CD4-positive, alpha-beta T cell treated with Interleukin-2 at 100 ng/mL for 4 hours (primary cell): ENCODE measurements around the gene GDF9.

Experiments used
- DNase-seq: peaks from one replicate; pipeline ENCODE4 v3.0.0-alpha.2; 2020; ENCODE audit warnings: low spot score

GDF9 gene

GRCh38 chr5:132838516-132839282 is 27.6 kb downstream of the GDF9 start:
- no peak for DNase-seq

DNA sequence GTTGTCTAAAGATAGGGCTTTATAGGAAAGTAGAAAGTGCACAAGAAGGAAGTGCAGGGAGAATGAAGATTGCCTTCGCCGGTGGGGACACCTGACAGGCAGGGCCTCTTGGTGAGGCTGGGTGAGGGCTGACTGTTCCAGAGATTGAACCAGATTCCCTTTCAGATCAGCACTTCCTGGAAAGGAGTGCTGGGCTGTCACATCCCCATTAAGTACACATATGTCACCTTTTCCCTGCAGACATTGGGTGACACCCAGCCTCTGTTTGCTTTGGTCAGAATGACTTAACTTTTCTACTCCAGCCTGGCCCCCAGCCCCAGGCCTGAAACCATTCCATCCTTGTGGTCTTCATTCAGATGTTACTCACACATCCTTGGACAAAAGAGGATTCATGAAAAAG is 28.4 kb downstream of the GDF9 start:
- DNase-seq = no peak

- DNase-seq = no peak
Measured at GRCh38 chr5:132836852-132837251, 29.4 kb downstream of the GDF9 start.

DNA sequence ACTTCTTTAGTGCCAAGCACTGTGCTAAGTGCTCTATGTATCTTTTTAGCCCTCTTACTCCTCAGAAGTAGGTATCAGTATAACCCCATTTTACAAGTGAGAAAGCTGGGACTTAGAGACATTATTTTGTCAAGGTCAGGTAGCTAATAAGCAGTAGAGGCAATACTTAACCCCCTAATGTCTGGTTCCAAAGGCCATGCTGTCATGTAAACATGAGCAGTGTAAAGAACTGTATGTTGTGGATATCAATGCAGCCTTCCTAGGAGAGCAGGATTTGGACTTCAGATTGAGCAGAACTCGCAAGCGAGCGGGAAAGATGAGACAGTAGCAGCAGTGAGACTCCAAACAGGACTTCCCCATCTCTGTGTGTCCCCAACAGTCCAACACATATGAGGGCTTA is 32.2 kb downstream of the GDF9 start:
- DNase-seq = no peak

DNA sequence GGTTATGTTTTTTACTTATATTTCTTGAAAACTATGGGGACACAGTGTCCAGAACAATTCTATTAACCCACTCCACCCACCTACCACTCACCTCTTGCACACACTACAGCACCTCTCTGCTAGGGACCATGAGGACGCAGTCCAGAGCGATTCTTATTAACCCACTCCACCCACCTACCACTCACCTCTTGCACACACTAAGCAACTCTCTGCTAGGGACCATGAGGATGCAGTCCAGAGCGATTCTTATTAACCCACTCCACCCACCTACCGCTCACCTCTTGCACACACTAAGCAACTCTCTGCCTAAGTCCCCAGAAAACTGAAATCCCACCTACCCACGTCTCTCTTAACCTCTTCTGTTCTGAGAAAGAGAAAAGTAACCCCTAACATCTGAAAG is 33.7 kb downstream of the GDF9 start:
- DNase-seq = no peak

DNA sequence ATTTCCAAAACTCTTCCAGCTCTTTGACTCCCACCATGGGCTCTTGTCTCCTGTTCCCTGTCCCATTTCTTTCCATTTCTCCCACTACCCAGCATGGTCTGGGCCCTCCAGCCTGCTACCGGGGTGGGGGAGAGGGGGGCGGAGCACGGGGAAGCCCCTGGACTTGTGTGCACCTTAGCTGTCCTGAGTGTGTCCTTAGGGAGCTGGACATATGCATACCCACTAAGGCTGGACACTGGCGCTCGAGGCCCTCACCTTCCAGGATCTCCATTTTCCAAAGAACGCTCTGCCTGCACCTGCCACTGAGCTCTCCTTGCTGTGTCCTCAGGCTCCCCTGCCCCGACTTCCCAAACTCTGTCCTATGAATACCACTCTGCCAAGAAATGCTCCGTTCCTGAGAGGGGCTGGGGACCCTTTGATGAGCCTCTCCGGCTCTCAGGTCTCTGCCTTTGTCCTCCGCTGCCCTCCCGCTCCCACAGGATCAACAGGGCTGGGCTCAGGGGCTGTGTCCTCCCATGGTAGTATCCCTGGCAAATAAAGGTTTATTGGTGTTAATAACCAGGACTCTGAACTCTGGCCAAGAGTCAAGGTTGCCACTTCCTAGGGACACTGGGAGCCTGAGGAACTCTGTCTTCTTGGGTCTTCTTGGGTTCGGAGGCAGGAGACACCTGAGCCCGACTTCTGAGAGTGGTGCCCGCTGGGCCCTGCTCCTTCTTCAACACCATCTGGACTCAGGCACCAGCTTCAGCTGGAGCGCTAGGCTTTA is 35.0 kb downstream of the GDF9 start:
- DNase-seq = no peak

DNA sequence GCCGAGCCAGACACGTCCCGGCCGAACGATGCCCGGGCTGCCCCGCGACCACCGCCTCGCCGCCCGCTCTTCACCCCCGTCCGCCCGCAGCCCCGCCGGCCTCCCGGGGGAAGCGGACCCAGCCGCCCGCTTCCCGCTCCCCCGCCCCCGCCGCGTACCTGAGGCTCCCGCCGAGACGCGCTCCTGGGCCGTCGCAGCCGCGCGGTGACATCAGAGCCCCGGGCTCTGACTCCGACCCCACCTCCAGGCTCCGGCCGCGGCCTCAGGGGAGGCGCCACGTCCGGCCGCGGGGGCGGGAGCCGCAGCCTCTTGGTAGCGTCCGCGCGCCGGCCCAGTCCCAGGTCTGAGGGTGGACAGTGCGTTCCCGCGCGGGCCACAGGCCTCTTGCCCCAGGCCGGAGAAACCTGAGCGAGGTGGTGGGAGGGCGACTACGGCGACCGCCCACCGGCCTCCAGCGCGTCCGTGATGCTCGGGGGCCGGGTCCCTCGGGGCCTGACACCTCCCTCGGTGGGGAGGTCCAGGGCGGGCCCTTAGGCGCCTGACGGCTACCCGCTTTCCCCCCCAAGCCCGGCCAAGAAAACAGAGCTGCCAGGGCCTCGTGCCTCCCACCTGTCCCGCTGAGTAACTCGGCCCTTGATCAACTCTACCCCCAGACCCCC is 35.7 kb downstream of the GDF9 start, which contains the start of gene SHROOM1:
TSS of gene SHROOM1 (minus strand) at position 212 of the 659 bp plus-strand sequence. CDS start 4,507 bp downstream, outside the sequence.
- no peak for DNase-seq

DNA sequence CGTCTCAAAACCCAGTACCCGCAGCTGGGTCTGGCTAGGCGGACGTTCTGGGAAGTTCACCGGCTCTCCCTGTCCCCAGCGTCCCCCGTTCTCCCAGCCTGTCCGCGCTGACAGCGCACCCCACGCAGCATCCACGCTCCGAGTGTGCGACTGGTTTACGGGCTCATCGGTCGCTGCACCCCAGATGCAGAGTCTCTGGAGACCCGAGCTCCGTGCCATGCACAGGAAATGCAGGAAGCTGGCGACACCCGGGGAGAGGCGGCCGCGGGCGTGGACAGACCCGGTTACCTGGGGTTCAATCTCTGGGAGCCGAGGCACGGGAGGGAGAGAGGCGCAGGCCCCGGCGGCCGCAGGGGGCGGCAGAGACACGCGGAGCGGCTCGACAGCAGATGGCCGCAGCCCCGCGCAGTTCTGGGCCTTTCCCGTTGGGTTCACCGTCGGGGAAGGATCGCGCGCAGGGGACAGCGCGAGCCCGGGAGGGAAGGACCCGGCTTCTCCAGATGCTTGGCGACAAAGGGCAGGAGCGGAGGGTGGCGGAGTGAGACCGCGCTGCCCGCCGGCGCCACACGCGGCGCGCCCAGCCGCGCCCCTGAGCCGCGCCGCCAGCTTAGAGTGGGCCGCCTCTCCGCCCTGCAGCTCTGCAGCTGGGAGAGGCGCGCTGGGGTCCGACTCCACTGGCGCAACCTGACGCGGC is 36.4 kb downstream of the GDF9 start:
- DNase-seq = peak; percentile 64

DNA sequence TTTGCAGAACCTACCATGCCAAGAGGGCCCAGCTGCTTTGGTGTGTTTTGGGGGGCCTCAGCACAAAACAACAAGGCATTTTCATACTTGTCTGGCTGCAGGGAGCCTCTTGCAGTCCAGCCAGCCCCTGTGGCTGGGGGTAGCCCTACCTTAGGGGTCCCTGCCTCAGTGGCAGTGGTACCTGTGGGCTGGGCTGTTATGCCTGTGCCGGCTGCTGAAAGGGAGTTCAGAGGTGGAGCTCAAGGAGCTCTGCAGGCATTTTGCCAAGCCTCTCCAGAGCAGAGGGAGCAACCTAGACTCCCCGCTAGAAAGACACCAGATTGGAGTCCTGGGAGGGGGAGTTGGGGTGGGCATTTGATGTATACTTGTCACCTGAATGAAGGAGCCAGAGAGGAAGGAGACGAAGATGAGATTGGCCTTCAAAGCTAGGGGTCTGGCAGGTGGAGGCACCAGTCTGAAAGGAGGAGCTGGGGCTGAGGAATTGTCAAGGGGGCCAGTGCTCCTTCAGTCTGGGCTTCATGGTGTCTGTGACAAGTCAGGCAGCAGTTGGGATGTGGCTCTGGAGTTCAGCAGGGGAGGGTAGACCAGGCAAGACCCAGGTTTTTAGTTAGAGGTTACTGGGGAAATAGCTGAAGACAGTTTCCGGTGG is 37.3 kb downstream of the GDF9 start:
- DNase-seq = no peak

- DNase-seq = no peak
Measured at GRCh38 chr5:132827943-132828673, 38.2 kb downstream of the GDF9 start.

DNA sequence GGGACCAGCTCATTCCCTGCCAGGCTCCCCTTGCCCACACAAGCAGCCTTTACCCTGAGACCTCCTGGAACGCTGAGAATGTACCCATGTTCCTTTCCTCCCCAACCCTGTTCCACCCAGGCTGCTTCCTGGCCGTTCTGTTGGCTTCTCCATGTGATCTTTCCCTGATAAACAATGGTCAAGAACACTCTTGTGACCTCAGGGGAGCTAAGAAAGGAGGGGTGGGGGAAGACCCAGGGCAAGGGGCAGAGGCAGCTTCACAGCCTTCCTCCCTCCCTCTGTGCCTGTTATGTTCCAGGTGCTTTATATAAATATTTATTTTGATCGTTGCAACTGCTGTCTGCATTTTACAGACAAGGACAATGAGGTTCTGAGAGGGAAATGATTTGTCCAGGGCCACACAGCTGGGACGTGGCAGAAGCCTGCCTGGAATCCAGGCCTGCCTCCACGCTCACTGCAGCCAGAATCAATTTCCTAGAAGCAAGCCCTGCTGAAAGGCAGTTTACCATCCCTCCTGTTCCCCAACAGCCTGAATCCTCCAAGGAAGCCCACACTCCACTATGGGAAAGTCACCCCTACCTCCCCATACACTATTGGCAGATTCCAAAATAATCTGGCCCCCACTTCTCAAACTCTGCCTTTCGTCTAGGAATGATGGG is 39.7 kb downstream of the GDF9 start:
- no peak for DNase-seq

DNA sequence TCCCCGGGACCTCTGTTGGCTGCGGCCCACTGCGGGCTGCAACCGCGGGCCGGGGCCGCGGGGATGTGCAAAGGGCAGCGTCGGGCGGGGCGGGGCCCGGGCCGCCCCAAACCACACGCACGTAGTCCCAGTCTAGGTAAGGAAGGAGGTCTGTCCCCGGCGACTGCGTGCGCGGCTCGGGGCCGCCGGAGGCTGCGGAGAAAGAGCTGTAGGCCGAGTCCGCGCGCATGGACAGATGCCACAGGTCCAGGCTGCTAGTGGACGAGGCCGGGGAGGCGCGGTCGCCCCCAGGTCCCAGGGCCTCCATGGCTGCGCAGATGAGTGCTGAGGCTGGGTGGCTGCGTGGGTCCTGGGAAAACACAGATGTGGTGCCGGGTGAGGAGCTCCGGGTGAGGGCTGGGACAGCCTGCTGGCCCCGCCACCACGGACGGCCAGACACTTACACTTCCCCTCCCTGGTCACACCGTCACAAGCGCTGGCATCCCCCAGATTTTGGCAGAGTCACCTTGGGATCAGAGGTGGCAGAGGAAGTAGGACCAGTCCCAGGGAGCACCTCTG is 40.4 kb downstream of the GDF9 start:
- no peak for DNase-seq

GRCh38 chr5:132825033-132825833 is 41.0 kb downstream of the GDF9 start:
- DNase-seq = no peak

DNA sequence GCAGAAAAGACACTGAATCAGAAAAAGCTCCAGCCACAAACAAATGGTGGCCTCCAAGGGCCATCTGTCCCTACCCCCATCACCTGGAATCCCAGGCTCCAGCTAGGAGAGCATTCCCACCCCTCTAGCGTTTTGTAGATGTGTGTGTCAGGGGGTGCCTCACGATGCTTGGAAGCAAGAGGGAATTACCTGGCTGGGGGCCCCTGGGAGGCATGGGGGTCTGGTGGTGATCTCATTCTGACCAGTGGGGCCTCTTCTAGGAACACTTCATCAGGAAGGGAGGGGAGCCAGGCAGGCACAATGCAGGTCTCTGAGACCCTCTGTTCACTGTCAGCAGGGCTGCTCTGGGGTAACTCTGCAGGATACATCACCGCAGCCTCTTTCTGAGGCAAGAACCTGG is 41.8 kb downstream of the GDF9 start:
- DNase-seq = no peak

- DNase-seq = no peak
Measured at GRCh38 chr5:132823481-132824050, 42.7 kb downstream of the GDF9 start.

DNA sequence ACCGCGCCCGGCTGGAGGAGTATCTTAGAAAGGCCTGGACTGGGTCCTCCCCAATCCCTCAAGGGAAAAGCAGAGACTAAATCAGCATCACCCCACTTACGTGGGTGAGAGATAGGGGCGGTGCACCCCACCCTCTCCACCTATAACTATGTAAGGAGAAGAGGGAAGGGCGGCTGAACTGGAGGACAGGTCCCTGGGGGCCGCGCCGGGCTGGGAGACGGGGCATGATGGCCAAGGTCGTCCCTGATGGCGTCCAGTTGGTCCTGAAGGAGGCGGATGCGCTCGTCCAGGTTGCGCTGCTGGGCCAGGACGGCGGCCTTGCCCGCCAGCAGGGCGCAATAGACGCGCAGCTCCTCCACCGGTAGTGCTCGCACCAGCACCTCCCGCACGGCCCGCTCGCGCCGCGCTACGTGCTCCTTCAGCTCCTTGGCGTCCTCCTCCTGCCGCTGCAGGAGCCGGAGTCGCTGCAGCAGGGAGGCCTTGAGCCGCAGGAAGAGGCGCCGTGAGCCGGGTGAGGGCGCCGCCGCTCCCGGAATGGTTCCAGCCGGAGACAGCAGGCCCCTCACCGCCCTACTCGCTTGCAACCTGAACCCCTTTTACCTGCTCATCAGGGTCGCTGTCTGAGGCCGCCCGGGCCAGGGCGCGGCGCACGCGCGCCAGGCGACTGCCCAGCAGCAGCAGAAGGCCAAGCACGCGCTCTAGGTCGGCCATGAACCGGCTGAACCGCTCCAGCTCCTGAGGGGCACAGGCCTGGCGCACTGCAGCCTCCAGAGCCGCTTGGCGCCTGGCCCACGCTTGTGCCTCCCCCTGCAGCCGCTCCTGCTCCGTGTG is 43.4 kb downstream of the GDF9 start:
- no peak for DNase-seq

- DNase-seq = no peak
Measured at GRCh38 chr5:132821791-132822190, 44.5 kb downstream of the GDF9 start.

DNA sequence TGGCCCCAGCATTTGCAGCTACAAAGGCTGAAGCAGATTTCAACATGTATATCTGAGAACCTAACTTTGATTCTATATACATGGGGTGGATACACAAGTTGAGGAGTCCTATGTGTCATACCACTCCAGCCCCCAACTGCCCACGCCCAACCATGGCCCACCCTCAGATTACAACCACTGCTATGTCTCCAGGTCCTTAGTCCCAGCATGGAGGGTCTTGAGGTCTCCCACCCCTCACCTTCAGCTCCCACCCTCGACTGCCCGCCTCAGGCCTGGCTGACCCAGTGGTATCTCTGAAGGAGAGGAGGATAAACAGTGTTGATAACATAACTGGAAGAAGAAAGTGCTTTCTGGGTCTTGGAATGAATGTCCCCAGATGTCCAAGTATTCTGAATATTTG is 44.9 kb downstream of the GDF9 start:
- DNase-seq = no peak
